ENCODE measurements around the gene SC5D. TPM values are rescaled to one million over a fixed set of nuclear protein-coding genes. Genes with fewer than 3 reads are reported as not detected.

Gene SC5D
- total and polyA plus RNA-seq, 3 experiments from 2014 or later: 7.8 to 23.6 (median 21.9) TPM

DNA sequence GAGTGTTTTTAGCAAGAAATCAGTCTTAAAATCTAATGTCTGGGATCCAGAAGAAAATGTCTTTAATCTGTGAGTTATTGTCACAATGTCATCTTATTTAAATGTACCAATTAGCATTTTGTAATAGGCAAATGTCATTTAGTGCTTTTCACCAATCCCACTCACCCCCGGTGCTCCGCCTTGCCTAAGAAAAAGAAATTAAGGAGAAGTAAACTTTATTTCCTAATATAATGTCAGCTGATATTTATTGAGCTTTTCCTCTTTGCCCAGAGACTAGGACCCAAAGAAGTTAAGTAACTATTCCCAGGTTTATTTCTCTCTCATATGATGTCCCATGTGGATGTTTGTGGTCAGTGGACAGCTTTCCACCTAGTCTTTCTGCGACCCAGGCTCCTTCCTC, 16.2 kb downstream of the SC5D start:
- POLR2A ChIA-PET: interaction anchor here (0.6 kb wide), 1 partner anchor 272 kb away, joined by 3 read pairs; no protein-coding TSS in a partner anchor
- Histone ChIP-seq H3K27ac (ENCODE audit: low read depth, low read length) (no peak overlapping the region), H3K9me3 (ENCODE audit: low read length) (no peaks in the 10 kb centered on the region), H3K27me3 (ENCODE audit: insufficient read depth, low read length, poor library complexity, severe bottlenecking) (no peaks in the 10 kb centered on the region), H3K4me1 (ENCODE audit: insufficient read depth, low read length) (no peaks in the 10 kb centered on the region), H3K36me3 (ENCODE audit: insufficient read depth, low read length) (peaks cover 13% of the 10 kb centered on the region), H3K4me3 (ENCODE audit: low read length) (no peak overlapping the region)
- DNase-seq: no peak
- no peak overlapping the region for H3K4me3 Mint-ChIP-seq
- H3K9me3 Mint-ChIP-seq: no peaks in the 10 kb centered on the region
- H3K4me1 Mint-ChIP-seq: peaks cover 0 to 9% (median 7%) of the 10 kb centered on the region in 3 donors
- no peaks in the 10 kb centered on the region for H3K27me3 Mint-ChIP-seq
- H3K27ac Mint-ChIP-seq: peak overlapping the region in 1 of 8 donors; percentile 25
- CTCF ChIA-PET: interaction anchor here (1.1 to 2.9 kb wide), 2 partner anchors 11 to 283 kb away, joined by 3 to 6 read pairs; no protein-coding TSS in a partner anchor
- H3K36me3 Mint-ChIP-seq: peaks cover 0 to 58% (median 19%) of the 10 kb centered on the region in 3 donors

DNA sequence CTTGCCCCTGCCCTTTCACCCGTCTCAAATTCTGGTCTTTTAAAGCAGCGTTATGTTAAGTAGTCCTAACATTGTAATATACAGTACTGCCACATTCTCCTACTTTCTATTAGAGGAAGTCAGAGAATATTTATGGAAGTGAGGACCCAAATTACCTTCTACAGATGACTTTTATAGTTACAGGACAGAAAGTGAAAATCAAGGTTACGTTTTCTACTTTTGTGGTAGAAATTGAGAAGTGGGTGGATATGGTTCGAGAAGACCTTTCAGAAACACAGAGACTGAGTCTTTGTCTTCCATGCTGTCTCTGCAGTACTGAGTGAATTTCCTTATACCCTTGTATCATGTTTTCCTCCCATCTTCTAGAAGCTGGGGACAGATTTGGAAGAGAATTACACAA, 17.1 kb downstream of the SC5D start:
- H3K4me1 Mint-ChIP-seq: peaks cover 0 to 9% (median 7%) of the 10 kb centered on the region in 3 donors
- Histone ChIP-seq H3K4me1 (ENCODE audit: insufficient read depth, low read length) (no peaks in the 10 kb centered on the region), H3K4me3 (ENCODE audit: low read length) (no peak overlapping the region), H3K27ac (ENCODE audit: low read depth, low read length) (no peak overlapping the region), H3K27me3 (ENCODE audit: insufficient read depth, low read length, poor library complexity, severe bottlenecking) (no peaks in the 10 kb centered on the region), H3K36me3 (ENCODE audit: insufficient read depth, low read length) (peaks cover 12% of the 10 kb centered on the region), H3K9me3 (ENCODE audit: low read length) (no peaks in the 10 kb centered on the region)
- H3K27me3 Mint-ChIP-seq: no peaks in the 10 kb centered on the region
- peaks cover 0 to 50% (median 18%) of the 10 kb centered on the region in 3 donors for H3K36me3 Mint-ChIP-seq
- CTCF ChIA-PET: interaction anchor here (2.9 kb wide), 1 partner anchor 10 kb away, joined by 6 read pairs; no protein-coding TSS in a partner anchor
- peak overlapping the region in 4 of 8 donors; percentile 0 to 48 (median 16) for H3K27ac Mint-ChIP-seq
- H3K9me3 Mint-ChIP-seq: no peaks in the 10 kb centered on the region
- H3K4me3 Mint-ChIP-seq: no peak overlapping the region
- POLR2A ChIA-PET: interaction anchor here (0.6 kb wide), 1 partner anchor 271 kb away, joined by 3 read pairs; no protein-coding TSS in a partner anchor
- no peak for DNase-seq

DNA sequence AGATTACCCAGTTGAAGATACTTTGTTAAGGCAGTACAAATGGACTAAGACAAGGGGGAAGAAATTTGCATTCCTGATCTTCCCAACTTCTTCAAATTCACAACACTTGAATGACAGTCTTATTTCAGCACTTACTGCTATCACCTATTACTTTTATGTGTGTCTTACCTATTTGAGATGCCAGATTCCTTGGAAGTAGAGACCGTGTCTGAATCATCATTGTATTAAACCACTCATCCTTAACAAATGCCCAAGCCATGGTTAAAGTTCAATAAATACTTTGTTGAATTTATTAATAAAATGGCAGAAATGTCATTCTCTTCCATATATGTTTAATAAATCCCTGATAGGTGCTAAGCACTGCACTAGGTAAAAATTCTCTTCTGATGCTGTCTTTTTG, 18.3 kb downstream of the SC5D start:
- Mint-ChIP-seq H3K27ac (peak overlapping the region in 4 of 8 donors; percentile 31 to 50 (median 38)), H3K4me3 (no peak overlapping the region), H3K9me3 (no peaks in the 10 kb centered on the region), H3K4me1 (peaks cover 0 to 9% (median 7%) of the 10 kb centered on the region in 3 donors), H3K27me3 (no peaks in the 10 kb centered on the region), H3K36me3 (peaks cover 0 to 40% (median 11%) of the 10 kb centered on the region in 3 donors)
- H3K4me1 ChIP-seq (ENCODE audit: insufficient read depth, low read length): no peaks in the 10 kb centered on the region
- H3K27me3 ChIP-seq (ENCODE audit: insufficient read depth, low read length, poor library complexity, severe bottlenecking): no peaks in the 10 kb centered on the region
- no peak overlapping the region for H3K27ac ChIP-seq (ENCODE audit: low read depth, low read length)
- no peaks in the 10 kb centered on the region for H3K9me3 ChIP-seq (ENCODE audit: low read length)
- CTCF ChIA-PET: interaction anchor here (2.9 kb wide), 1 partner anchor 9 kb away, joined by 6 read pairs; no protein-coding TSS in a partner anchor
- POLR2A ChIA-PET: interaction anchor here (0.6 kb wide), 1 partner anchor 132 kb away, joined by 3 read pairs; no protein-coding TSS in a partner anchor
- no peak for DNase-seq
- H3K4me3 ChIP-seq (ENCODE audit: low read length): no peak overlapping the region
- peaks cover 6% of the 10 kb centered on the region for H3K36me3 ChIP-seq (ENCODE audit: insufficient read depth, low read length)

DNA sequence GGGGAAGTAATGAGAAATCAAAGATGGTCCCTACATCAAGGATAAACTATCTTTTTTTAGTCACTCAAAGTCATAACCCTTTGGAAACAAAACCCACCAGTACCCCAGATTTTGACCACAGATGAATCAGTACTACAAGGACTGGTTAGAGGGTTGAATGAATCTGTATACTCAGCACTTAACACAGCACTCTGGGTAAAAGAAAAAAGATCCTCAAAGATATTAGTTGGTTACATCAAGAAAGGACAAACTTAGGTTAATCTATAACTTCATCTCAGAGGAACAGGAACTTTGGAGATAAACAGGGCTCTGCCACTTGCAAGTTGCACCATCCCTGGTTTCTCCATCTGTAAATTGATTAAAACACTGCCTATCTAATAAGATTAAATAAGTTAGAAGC, 18.8 kb downstream of the SC5D start:
- Mint-ChIP-seq H3K4me3 (no peak overlapping the region), H3K36me3 (peaks cover 0 to 36% (median 10%) of the 10 kb centered on the region in 3 donors), H3K27me3 (no peaks in the 10 kb centered on the region), H3K9me3 (no peaks in the 10 kb centered on the region), H3K4me1 (peaks cover 0 to 9% (median 7%) of the 10 kb centered on the region in 3 donors), H3K27ac (peak overlapping the region in 3 of 8 donors; percentile 31 to 44 (median 31))
- no peak for DNase-seq
- Histone ChIP-seq H3K27ac (ENCODE audit: low read depth, low read length) (no peak overlapping the region), H3K27me3 (ENCODE audit: insufficient read depth, low read length, poor library complexity, severe bottlenecking) (no peaks in the 10 kb centered on the region), H3K36me3 (ENCODE audit: insufficient read depth, low read length) (peaks cover 6% of the 10 kb centered on the region), H3K9me3 (ENCODE audit: low read length) (no peaks in the 10 kb centered on the region), H3K4me1 (ENCODE audit: insufficient read depth, low read length) (no peaks in the 10 kb centered on the region), H3K4me3 (ENCODE audit: low read length) (no peak overlapping the region)
- POLR2A ChIA-PET: no interaction called here
- CTCF ChIA-PET: no interaction called here

DNA sequence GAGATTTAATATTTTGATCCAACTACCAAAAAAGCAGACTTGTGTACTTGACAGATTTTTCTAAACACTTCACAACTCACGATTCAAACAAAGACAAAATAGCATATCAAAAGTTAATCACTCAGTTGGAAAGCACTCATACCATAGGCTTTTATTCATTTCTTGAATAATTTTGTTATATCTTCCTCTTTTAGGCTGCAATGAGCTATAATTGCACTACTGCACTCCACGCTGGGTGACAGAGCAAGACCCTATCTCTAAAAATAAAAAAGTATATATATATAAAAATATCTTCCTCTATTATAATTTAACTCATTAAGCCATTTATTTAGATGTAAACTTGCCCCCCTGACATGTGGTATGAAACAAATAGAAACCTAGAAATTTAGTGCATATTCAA, 19.9 kb downstream of the SC5D start:
- no peaks in the 10 kb centered on the region for H3K27me3 Mint-ChIP-seq

DNA sequence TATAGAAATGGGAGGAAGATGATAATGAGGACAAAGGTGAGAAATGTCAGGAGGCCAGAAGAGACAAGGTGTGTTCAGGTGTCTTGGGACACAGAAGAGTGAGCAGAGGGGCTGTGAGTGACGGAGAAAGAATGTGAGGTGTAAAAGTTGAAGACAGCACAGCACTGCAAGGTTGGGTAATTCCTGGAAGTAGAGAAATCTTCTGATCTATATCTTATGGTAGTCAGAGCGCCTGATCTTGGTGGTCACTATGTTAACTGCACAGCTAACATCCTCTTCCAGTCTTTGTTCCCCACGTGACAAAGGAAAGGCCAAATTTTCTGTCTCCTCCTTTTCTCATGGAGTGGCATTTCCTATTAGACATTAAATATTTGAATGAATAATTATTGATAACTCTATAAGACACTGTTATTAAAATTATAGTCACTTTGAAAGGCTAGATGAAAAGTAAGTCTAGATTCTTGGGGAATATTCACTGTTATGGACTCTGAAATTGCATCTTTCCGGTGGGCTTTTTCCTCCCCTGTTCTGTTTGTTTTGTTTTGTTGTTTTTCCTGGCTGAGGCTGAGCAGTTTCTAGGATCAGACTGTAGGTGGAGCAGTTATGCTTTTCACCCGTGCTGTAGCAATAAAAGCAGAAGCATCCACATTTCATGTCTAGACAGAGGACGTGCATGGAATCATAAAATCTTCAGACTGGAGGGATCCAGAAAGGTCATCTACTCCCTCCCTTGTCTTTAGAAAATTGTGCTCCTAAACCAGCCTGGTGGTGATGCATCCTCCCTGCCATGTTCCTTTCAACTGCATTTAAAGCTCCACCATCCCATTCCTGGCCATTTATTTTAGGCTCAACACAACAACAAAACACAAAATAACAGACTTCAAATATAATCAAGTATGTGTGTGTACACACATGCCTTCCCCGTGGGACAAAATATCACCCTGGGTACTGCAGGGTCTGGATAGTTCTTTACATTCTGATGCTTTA, 26.6 kb downstream of the SC5D start:
- no peak overlapping the region for H3K27ac ChIP-seq (ENCODE audit: low read depth, low read length)
- H3K4me3 ChIP-seq (ENCODE audit: low read length): no peak overlapping the region
- Mint-ChIP-seq H3K4me1 (peaks cover 10 to 18% (median 15%) of the 10 kb centered on the region in 3 donors), H3K9me3 (no peaks in the 10 kb centered on the region), H3K27me3 (peaks cover 2 to 8% of the 10 kb centered on the region in 2 donors), H3K4me3 (no peak overlapping the region), H3K27ac (peak overlapping the region in 3 of 8 donors; percentile 13 to 55 (median 16)), H3K36me3 (no peaks in the 10 kb centered on the region)
- H3K36me3 ChIP-seq (ENCODE audit: insufficient read depth, low read length): no peaks in the 10 kb centered on the region
- ChIA-PET CTCF (interaction anchor here (0.6 to 1.7 kb wide), 7 partner anchors 9 to 272 kb away, joined by 3 to 8 read pairs (median 4); no protein-coding TSS in a partner anchor), POLR2A (no interaction called here)
- H3K27me3 ChIP-seq (ENCODE audit: insufficient read depth, low read length, poor library complexity, severe bottlenecking): no peaks in the 10 kb centered on the region
- peaks cover 19% of the 10 kb centered on the region for H3K4me1 ChIP-seq (ENCODE audit: insufficient read depth, low read length)
- DNase-seq: peak in 2 of 5 donors; percentile 28 to 46
- no peaks in the 10 kb centered on the region for H3K9me3 ChIP-seq (ENCODE audit: low read length)

More for the DNA sequence above, 19.9 kb downstream of the SC5D start:
- H3K36me3 ChIP-seq (ENCODE audit: insufficient read depth, low read length): no peaks in the 10 kb centered on the region
- CTCF ChIA-PET: no interaction called here
- H3K27ac Mint-ChIP-seq: peak overlapping the region in 1 of 8 donors; percentile 52
- no peak for DNase-seq
- no peaks in the 10 kb centered on the region for H3K4me1 ChIP-seq (ENCODE audit: insufficient read depth, low read length)
- H3K36me3 Mint-ChIP-seq: peaks cover 0 to 24% (median 3%) of the 10 kb centered on the region in 3 donors
- H3K27me3 ChIP-seq (ENCODE audit: insufficient read depth, low read length, poor library complexity, severe bottlenecking): no peaks in the 10 kb centered on the region
- H3K4me3 Mint-ChIP-seq: no peak overlapping the region
- H3K4me3 ChIP-seq (ENCODE audit: low read length): no peak overlapping the region
- H3K4me1 Mint-ChIP-seq: peaks cover 0 to 9% (median 7%) of the 10 kb centered on the region in 3 donors
- H3K9me3 ChIP-seq (ENCODE audit: low read length): no peaks in the 10 kb centered on the region
- H3K27ac ChIP-seq (ENCODE audit: low read depth, low read length): no peak overlapping the region
- H3K9me3 Mint-ChIP-seq: no peaks in the 10 kb centered on the region
- POLR2A ChIA-PET: no interaction called here

DNA sequence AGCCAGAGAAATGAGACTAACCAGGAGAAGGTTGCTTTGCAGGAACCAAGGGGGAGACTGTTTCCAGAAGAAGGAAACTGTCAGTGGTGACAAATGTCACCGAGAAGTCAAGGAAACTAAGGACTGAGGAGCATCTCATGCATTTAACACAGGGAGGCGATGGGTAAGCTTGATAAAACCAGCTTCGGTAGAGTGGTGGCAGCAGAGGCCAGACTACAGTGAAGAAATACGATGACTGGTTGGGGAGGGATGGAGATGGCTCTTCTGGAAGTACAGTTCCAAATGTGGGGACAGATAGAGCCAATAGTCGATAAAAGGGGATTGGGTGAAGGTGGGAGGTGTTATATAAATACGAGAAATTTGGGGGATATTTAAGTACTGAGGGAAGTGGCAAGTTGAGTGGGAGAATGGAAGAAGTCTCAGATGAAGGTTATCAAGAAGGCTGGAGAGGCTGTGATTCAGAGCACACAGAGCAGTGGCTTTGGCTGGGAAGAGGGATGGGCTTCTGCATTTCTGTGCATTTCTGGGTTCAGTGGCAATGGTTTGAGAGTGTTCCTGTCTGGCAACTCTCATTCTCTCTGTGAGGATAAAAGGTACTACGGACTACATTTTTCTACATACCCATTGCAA, 29.2 kb downstream of the SC5D start:
- Histone ChIP-seq H3K27ac (ENCODE audit: low read depth, low read length) (no peak overlapping the region), H3K4me1 (ENCODE audit: insufficient read depth, low read length) (peaks cover 19% of the 10 kb centered on the region), H3K27me3 (ENCODE audit: insufficient read depth, low read length, poor library complexity, severe bottlenecking) (no peaks in the 10 kb centered on the region), H3K9me3 (ENCODE audit: low read length) (no peaks in the 10 kb centered on the region), H3K4me3 (ENCODE audit: low read length) (no peak overlapping the region), H3K36me3 (ENCODE audit: insufficient read depth, low read length) (no peaks in the 10 kb centered on the region)
- DNase-seq: peak in 2 of 5 donors; percentile 7 to 23
- Mint-ChIP-seq H3K27me3 (peaks cover 2 to 8% of the 10 kb centered on the region in 2 donors), H3K9me3 (no peaks in the 10 kb centered on the region), H3K36me3 (no peaks in the 10 kb centered on the region), H3K4me1 (peaks cover 10 to 23% (median 15%) of the 10 kb centered on the region in 3 donors), H3K4me3 (no peak overlapping the region), H3K27ac (peak overlapping the region in 3 of 8 donors; percentile 29 to 68 (median 67))
- ChIA-PET CTCF (interaction anchor here (1.1 to 1.5 kb wide), 2 partner anchors 113 to 270 kb away, joined by 3 read pairs; no protein-coding TSS in a partner anchor), POLR2A (no interaction called here)
